ENCODE measurements around the gene CCT2.

CCT2 gene

GRCh38 chr12:69585189-69586062 is at the start of gene CCT2:
CCT2 (plus strand) TSS chr12:69585459; CDS start chr12:69585522, 63 bp downstream.
- DNase-seq: peak; percentile 63

GRCh38 chr12:69540987-69541386 is 44.3 kb upstream of the CCT2 start:
- no peak for DNase-seq

- no peak for DNase-seq
Measured at GRCh38 chr12:69544087-69544486, 41.2 kb upstream of the CCT2 start.

GRCh38 chr12:69545081-69545480 is 40.2 kb upstream of the CCT2 start:
- no peak for DNase-seq

- no peak for DNase-seq
Measured at GRCh38 chr12:69546693-69547438, 38.4 kb upstream of the CCT2 start.

- no peak for DNase-seq
Measured at GRCh38 chr12:69548687-69549086, 36.6 kb upstream of the CCT2 start.

- DNase-seq: no peak
Measured at GRCh38 chr12:69550569-69551350, 34.5 kb upstream of the CCT2 start.

- peak; percentile 49 for DNase-seq
Measured at GRCh38 chr12:69553628-69554248, 31.5 kb upstream of the CCT2 start.

GRCh38 chr12:69555461-69555860 is 29.8 kb upstream of the CCT2 start:
- no peak for DNase-seq

- no peak for DNase-seq
Measured at GRCh38 chr12:69556383-69556782, 28.9 kb upstream of the CCT2 start.

GRCh38 chr12:69563166-69563762 is 22.0 kb upstream of the CCT2 start:
- DNase-seq: no peak

- DNase-seq: no peak
Measured at GRCh38 chr12:69566603-69567002, 18.7 kb upstream of the CCT2 start.

GRCh38 chr12:69569236-69569635 is 16.0 kb upstream of the CCT2 start:
- DNase-seq: no peak

- DNase-seq: no peak
Measured at GRCh38 chr12:69570000-69570516, 15.2 kb upstream of the CCT2 start.

GRCh38 chr12:69570545-69571399 is 14.5 kb upstream of the CCT2 start:
- DNase-seq: no peak

- no peak for DNase-seq
Measured at GRCh38 chr12:69575346-69575745, 9.9 kb upstream of the CCT2 start.

- no peak for DNase-seq
Measured at GRCh38 chr12:69578283-69578682, 7.0 kb upstream of the CCT2 start.

- no peak for DNase-seq
Measured at GRCh38 chr12:69579029-69579428, 6.2 kb upstream of the CCT2 start.

- DNase-seq: no peak
Measured at GRCh38 chr12:69580074-69580473, 5.2 kb upstream of the CCT2 start.

- DNase-seq: no peak
Measured at GRCh38 chr12:69583203-69583602, 2.1 kb upstream of the CCT2 start.

GRCh38 chr12:69588527-69588926 is 3.3 kb downstream of the CCT2 start:
- no peak for DNase-seq
